AG20443 (cell line): ENCODE results near the gene PLEKHH2.

ENCODE experiments used
- DNase-seq: peaks from one replicate; pipeline ENCODE4 v3.0.0; 2012; ENCODE audit warnings: low spot score, mixed read lengths

Gene PLEKHH2

GRCh38 chr2:43762286-43762685 lies 125.2 kb downstream of the PLEKHH2 start:
- DNase-seq: no peak

DNA sequence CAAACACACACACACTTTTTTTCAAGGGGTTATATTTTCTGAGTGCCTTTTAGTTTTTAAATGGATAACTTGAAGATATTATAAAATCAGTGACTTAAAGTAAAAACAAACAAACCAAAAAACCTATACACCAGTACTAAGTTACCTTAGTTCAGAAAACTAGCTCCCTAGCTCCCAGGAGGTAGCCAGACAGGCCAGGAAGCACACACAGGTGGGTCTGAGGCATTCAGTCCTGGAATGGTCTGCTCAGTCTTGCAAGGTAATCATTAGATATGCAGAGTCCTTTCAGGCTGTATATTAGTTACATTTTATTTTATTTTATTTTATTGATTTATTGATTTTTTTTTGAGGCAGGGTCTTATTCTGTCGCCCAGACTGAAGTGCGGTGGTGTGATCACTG lies 126.0 kb downstream of the PLEKHH2 start:
- no peak for DNase-seq

- peak; percentile 12 for DNase-seq
Observed at GRCh38 chr2:43764086-43764705, 127.1 kb downstream of the PLEKHH2 start.

DNA sequence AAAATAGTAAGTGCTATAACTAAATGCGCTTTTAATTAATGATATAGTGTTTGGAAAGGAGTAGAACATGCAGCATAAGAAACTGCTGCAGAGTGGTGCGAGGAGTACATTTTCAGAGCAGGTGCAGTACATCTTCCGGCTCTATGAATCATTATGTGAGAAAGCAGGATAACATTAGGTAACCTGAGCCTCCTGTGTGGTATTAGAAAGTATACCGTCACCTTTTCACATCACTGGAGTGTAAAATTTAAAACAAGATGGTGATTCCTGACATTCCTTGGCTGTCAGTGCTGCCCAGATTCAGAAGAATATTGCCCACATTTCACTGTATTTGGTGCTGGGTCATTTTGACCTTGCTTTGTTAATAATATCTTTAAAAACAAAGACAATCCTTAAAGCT lies 128.9 kb downstream of the PLEKHH2 start:
- no peak for DNase-seq

DNA sequence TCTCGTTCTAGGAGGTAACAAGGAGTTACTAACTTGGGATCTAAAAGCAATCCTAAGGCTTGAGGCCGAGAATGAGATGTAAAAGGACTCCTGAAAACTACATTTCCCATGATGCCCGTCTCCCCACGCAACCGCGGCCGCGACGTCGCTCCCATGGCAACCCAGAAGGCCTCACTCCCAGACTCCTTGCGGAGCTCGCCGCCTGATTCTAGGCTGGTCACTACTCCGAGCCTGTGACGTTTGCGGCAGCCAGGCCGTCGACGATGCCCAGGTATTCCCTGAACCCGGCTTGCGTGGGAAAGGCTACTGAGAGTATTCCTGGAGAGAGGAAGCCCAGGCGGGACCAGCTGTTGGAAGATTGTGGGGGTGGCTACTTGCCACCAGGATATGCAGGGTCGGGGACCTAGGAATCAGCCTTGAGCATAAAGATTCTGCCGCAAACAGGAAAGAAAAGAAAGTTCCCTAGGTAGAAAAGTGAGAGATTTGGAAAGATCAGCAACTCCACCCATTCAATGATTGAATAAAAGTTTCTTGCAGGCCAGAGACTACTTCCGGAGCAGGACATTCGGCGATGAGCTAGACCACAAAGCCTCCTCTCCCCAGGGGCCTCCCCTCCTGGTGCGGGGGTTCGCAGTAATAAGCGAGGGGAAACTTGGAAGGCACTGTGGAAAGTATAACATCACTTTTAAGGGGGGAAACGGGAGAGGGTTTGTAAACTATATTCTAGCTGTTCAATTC lies 137.0 kb downstream of the PLEKHH2 start, which contains the start of gene DYNC2LI1:
Gene DYNC2LI1, plus strand, starts transcription at position 164 of the 738 bp plus-strand sequence. Its CDS starts 100 bp downstream, at position 264.
- peak; percentile 97 for DNase-seq

GRCh38 chr2:43774617-43775016 lies 137.6 kb downstream of the PLEKHH2 start:
- DNase-seq: no peak

DNA sequence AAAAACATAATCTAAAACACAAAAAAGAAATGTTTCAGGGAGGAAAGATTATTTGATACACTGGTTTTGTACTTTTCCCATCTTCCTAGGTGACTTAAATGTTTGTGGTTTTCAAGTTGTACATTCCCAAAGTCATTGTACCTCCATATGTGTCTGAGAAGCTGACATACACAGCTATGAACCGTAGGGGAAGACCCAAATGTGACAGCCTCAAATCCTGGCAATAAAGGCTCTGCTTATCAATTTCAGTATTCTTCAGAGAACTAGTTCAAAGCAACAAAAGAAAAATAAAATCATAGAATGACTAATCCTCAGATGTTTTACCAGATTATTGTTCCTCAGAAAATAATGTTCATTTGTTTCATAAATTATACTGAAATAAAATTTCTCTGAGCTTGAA lies 139.3 kb downstream of the PLEKHH2 start:
- no peak for DNase-seq

GRCh38 chr2:43777306-43777926 lies 140.4 kb downstream of the PLEKHH2 start:
- DNase-seq: no peak

DNA sequence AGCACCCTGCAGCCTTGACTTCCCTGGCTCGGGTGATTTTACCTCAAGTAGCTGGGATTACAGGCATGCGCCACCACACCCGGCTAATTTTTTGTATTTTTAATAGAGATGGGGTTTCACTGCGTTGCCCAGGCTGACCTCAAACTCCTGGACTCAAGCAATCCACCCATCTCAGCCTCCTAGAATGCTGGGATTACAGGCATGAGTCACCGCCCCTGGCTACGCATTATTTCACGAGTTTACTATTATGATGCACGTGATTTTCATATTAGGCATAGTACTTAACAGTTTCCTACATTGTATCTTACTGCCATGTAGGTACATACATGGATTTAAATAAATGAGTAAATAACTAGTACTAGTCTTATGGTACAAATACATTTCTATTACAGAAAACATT lies 141.2 kb downstream of the PLEKHH2 start:
- no peak for DNase-seq

- DNase-seq: no peak
Observed at GRCh38 chr2:43787895-43788294, 150.8 kb downstream of the PLEKHH2 start.

DNA sequence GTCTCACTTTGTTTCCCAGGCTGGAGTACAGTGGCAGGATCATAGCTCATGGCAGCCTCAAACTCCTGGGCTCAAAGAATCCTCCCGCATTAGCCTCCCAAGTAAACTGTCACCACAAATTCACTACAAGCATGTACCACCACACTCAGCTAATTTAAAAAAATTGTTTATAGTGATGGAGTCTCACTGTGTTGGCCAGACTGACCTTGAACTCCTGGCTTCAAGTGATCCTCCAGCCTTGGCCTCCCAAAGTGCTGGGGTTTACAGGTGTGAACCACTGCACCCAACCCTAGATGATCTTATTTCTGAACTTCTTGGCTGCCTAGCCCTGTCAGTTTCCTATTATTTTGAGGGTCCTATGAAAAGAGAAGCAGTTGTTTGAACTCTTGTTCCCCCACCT lies 151.6 kb downstream of the PLEKHH2 start:
- no peak for DNase-seq

DNA sequence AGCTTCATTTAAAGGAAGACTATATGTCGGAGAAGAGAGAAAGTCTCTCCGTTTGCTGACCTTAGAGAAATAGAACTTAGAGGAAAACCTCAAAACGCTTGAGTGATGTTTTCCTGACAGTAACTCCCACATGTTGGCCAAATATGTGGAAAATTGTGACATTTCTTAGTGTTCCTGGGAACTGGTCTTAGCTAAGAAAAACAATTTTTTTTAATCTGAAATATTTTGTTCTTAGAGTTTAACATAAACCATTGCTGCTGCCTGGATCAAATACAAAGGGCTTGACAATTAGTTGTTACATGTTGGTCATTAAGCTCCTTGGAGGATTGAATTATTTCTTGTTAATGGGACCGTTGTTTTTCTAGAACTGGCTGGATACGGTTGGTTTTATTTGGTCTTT lies 153.1 kb downstream of the PLEKHH2 start:
- no peak for DNase-seq

DNA sequence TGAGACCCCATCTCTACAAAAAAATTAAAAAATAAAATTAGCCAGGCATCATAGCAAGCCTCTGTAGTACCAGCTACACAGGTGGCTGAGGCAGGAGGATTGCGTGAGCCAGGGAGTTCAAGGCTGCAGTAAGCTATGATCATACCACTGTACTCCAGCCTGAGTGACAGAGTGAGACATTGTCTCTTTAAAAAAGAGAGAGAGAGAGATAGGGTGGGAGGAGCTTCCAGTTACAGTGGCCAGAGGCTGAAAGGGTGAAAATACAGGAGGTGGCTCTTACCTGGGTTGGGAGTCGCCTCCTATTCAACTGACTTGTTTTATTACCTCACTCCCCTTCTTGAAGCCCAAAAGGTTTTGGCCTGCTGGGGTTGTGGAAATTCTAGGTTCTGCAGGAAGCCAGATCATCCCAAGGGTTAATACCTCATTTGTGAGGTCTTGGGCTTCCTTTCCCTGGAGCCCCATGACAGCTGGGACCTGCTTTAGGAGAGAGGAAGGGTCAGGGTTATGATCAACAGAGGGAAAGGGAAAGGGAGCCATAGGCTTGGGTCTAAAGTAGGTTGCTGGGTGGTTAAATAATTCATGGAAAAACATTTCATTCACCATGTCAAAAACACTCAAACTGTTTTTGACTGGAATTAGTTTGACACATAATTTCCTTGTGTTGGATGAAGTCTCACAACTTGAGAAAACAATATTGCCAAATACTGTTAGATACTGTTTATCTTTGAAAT lies 154.1 kb downstream of the PLEKHH2 start:
- DNase-seq: no peak

DNA sequence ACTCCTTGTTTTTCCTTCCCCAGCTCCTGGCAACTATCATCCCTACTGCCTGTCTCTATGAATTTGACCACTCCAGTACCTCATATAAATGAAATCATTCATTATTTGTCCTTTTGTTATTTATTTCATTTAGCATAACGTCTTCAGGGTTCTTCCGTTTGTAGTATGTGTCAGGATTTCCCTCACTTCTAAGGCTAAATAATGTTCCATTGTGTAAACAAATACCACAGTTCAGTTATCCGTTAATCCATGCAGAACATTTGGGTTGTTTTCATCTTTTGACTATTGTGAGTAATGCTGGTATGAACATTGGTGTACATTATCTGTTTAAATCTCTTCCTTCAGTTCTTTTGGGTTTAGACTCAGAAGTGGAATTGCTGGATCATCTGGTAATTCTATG lies 155.6 kb downstream of the PLEKHH2 start:
- no peak for DNase-seq

DNA sequence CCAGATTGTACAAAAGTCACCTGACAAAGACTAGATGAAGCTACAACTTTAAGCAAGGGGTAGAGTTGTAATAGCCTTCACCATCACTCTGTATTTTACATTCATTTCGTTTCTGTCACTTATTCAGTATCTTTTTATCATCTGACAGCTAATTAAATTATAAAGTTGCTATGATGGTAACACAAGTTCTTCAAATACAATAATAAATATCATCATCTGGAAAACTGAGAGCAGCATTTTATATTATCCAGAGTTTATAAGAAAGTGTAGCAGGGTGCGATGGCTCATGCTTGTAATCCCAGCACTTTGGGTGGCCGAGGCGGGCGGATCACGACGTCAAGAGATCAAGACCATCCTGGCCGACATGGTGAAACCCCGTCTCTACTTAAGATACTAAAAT lies 157.9 kb downstream of the PLEKHH2 start:
- DNase-seq: no peak

GRCh38 chr2:43796206-43796605 lies 159.1 kb downstream of the PLEKHH2 start:
- no peak for DNase-seq

DNA sequence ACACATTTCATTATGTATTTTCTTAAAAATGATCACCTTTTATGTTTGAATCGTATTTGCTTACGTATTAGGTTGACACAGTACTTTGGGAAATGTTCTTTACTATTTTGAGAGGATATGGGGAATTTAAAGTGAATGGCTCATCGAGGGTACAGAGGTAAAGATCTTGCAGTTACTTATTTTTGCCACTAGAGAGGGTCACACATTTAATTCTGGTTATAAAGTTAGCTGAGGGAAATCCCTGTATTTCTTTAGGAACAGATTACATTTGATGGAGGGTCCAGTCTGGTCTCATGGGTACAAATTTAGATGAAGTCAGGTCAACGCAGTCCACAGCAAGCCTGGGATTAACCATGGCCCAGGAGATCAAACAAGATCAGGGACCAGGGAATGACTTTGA lies 161.2 kb downstream of the PLEKHH2 start:
- no peak for DNase-seq

DNA sequence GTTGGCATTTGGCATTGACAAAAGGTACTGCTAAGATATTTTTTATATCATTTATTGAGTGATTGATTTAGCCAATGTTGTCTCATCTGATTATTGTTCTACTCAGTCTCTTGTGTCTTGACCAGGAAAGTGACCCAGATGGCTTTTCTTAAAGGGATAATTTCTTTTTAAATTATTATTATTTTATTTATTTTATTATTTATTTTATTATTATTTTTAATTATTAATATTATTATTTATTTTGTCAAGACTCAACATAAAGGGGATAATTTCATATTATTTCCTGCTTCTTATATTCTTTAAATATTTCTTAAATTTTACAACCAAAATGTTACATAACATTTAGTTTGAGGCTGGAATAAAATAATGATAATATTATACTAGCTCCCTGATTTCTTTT lies 163.8 kb downstream of the PLEKHH2 start:
- no peak for DNase-seq

- DNase-seq: no peak
Observed at GRCh38 chr2:43802135-43802534, 165.1 kb downstream of the PLEKHH2 start.

- DNase-seq: no peak
Observed at GRCh38 chr2:43803113-43803512, 166.1 kb downstream of the PLEKHH2 start.

DNA sequence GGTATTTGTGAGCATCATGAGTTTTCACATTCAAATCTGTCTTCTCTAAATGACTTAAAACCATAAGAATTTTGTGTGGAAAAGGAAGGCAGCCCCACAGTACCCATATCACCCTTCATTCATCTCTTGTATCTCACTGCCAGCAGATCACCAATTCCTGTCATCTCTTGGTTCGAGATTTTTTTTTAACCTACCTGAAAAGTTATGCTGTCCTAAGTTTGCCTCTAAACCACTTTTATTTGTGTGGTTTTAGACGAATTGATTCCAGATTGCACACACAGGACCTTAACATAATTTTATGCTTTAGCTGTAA lies 169.6 kb downstream of the PLEKHH2 start:
- DNase-seq: no peak

DNA sequence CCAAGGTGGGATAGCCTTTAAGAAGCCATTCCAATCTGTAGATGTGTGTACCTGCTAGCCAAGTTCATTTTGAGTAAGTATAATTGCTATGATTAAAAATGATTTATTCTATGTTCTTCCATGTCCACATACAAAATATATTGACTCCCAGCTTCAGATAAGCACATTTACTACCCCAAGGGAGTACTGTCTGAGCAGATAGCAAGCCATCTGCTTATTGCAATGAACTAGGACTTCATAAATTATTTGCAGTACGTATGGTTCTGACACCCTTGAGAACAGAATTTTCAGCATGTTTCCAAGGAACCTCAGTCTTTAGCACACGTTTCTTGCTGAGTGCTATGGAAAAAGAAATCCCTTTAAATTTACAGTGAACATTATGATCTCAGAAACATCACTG lies 173.4 kb downstream of the PLEKHH2 start:
- no peak for DNase-seq

- no peak for DNase-seq
Observed at GRCh38 chr2:43810888-43811287, 173.8 kb downstream of the PLEKHH2 start.
